ENCODE measurements around the gene RGS9. TPM values are rescaled to one million over a fixed set of nuclear protein-coding genes. Genes with fewer than 3 reads are reported as not detected.

The RGS9 gene
- total RNA-seq, 1 experiment from 2014 or later, result 0.49 TPM

- CTCF ChIA-PET, result interaction anchor here (0.9 to 1.7 kb wide), 5 partner anchors 33 to 212 kb away, joined by 3 to 4 read pairs (median 3); no protein-coding TSS in a partner anchor
- H3K9me3 Mint-ChIP-seq (ENCODE audit: unreplicated experiment), result no peaks in the 10 kb centered on the region
- H3K36me3 Mint-ChIP-seq (ENCODE audit: insufficient read depth, unreplicated experiment), result no peaks in the 10 kb centered on the region
- intact Hi-C loops (cut with micrococcal nuclease), result no loop called here
- H3K27me3 Mint-ChIP-seq (ENCODE audit: insufficient read depth, unreplicated experiment), result peaks cover 5% of the 10 kb centered on the region
- H3K4me3 Mint-ChIP-seq (ENCODE audit: unreplicated experiment), result no peak overlapping the region
- DNase-seq (ENCODE audit: unreplicated experiment), result no peak
- POLR2A ChIA-PET, result interaction anchor here (1.3 to 2.0 kb wide), 3 partner anchors 10 to 159 kb away, joined by 3 to 10 read pairs (median 5); no protein-coding TSS in a partner anchor
- peaks cover 11% of the 10 kb centered on the region for H3K4me1 Mint-ChIP-seq (ENCODE audit: insufficient read depth, unreplicated experiment)
- H3K27ac Mint-ChIP-seq (ENCODE audit: low read depth, unreplicated experiment), result no peak overlapping the region
- no TSS peak for BruUV-seq (replicated peaks)
- TF ChIP-seq CTCF (IDR thresholded peaks at IDR 0.05; ENCODE audit: unreplicated experiment), result no peak
Observed at GRCh38 chr17:65134035-65134434, 3.1 kb upstream of the RGS9 start.

GRCh38 chr17:65139101-65139764 lies 2.1 kb downstream of the RGS9 start:
- POLR2A ChIA-PET, result no interaction called here
- peaks cover 11% of the 10 kb centered on the region for H3K4me1 Mint-ChIP-seq (ENCODE audit: insufficient read depth, unreplicated experiment)
- H3K27ac Mint-ChIP-seq (ENCODE audit: low read depth, unreplicated experiment), result no peak overlapping the region
- DNase-seq (ENCODE audit: unreplicated experiment), result no peak
- no peak overlapping the region for H3K4me3 Mint-ChIP-seq (ENCODE audit: unreplicated experiment)
- TF ChIP-seq CTCF (IDR thresholded peaks at IDR 0.05; ENCODE audit: unreplicated experiment), result no peak
- no TSS peak for BruUV-seq (replicated peaks)
- intact Hi-C loops (cut with micrococcal nuclease), result no loop called here
- H3K27me3 Mint-ChIP-seq (ENCODE audit: insufficient read depth, unreplicated experiment), result peaks cover 31% of the 10 kb centered on the region
- CTCF ChIA-PET, result interaction anchor here (0.5 to 0.9 kb wide), 5 partner anchors 29 to 718 kb away, joined by 3 to 4 read pairs (median 3); no protein-coding TSS in a partner anchor
- H3K36me3 Mint-ChIP-seq (ENCODE audit: insufficient read depth, unreplicated experiment), result no peaks in the 10 kb centered on the region
- no peaks in the 10 kb centered on the region for H3K9me3 Mint-ChIP-seq (ENCODE audit: unreplicated experiment)

- no peak for DNase-seq (ENCODE audit: unreplicated experiment)
- Mint-ChIP-seq H3K4me1 (ENCODE audit: insufficient read depth, unreplicated experiment) (peaks cover 7% of the 10 kb centered on the region), H3K27me3 (ENCODE audit: insufficient read depth, unreplicated experiment) (peaks cover 31% of the 10 kb centered on the region), H3K27ac (ENCODE audit: low read depth, unreplicated experiment) (no peak overlapping the region), H3K4me3 (ENCODE audit: unreplicated experiment) (no peak overlapping the region), H3K36me3 (ENCODE audit: insufficient read depth, unreplicated experiment) (no peaks in the 10 kb centered on the region), H3K9me3 (ENCODE audit: unreplicated experiment) (no peaks in the 10 kb centered on the region)
- intact Hi-C loops (cut with micrococcal nuclease), result no loop called here
- TF ChIP-seq CTCF (IDR thresholded peaks at IDR 0.05; ENCODE audit: unreplicated experiment), result no peak
- ChIA-PET CTCF (interaction anchor here (0.8 kb wide), 1 partner anchor 129 kb away, joined by 4 read pairs; no protein-coding TSS in a partner anchor), POLR2A (no interaction called here)
- no TSS peak for BruUV-seq (replicated peaks)
Observed at GRCh38 chr17:65142247-65142646, 5.1 kb downstream of the RGS9 start.

GRCh38 chr17:65143889-65144604 lies 6.9 kb downstream of the RGS9 start:
- POLR2A ChIA-PET, result no interaction called here
- Mint-ChIP-seq H3K27me3 (ENCODE audit: insufficient read depth, unreplicated experiment) (peaks cover 27% of the 10 kb centered on the region), H3K9me3 (ENCODE audit: unreplicated experiment) (no peaks in the 10 kb centered on the region), H3K4me1 (ENCODE audit: insufficient read depth, unreplicated experiment) (no peaks in the 10 kb centered on the region), H3K36me3 (ENCODE audit: insufficient read depth, unreplicated experiment) (no peaks in the 10 kb centered on the region), H3K27ac (ENCODE audit: low read depth, unreplicated experiment) (no peak overlapping the region), H3K4me3 (ENCODE audit: unreplicated experiment) (no peak overlapping the region)
- intact Hi-C loops (cut with micrococcal nuclease), result no loop called here
- no peak for DNase-seq (ENCODE audit: unreplicated experiment)
- CTCF ChIA-PET, result interaction anchor here (0.7 kb wide), 1 partner anchor 88 kb away, joined by 3 read pairs; no protein-coding TSS in a partner anchor
- TF ChIP-seq CTCF (IDR thresholded peaks at IDR 0.05; ENCODE audit: unreplicated experiment), result no peak
- BruUV-seq (replicated peaks), result no TSS peak
